Activated T-cell treated with anti-CD3 and anti-CD28 coated beads for 48 hours (primary cell): ENCODE results near the gene RAD51B.

Experiments
- DNase-seq: peaks from one replicate; pipeline ENCODE4 v3.0.0-alpha.2; 2020; ENCODE audit warnings: low read depth

The RAD51B gene

GRCh38 chr14:68391311-68392014 lies 571.9 kb downstream of the RAD51B start:
- DNase-seq = no peak

- DNase-seq = no peak
These were observed 573.0 kb downstream of the RAD51B start for GRCh38 chr14:68392393-68393141.

DNA sequence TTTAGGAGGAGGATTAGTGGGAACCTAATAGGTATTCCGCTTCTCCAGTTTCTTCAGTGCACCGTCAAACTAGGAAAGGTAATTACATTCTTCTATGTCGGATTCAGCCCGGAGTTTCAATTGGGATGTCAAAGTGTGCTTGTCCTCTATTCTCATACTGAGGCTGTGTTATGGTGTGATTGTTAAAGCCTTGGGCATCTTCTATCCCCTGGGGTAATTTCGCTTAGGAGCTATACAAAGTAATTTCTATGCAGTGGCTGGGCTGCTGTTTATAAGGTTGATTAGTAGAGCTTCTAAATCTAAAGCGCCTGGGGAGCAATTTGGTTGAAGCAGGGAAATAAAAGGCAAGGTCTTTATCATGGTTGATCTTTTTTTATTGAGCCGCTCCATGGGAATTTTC lies 573.7 kb downstream of the RAD51B start:
- no peak for DNase-seq

- no peak for DNase-seq
These were observed 574.7 kb downstream of the RAD51B start for GRCh38 chr14:68394118-68394763.

GRCh38 chr14:68394764-68395143 lies 575.2 kb downstream of the RAD51B start:
- no peak for DNase-seq

DNA sequence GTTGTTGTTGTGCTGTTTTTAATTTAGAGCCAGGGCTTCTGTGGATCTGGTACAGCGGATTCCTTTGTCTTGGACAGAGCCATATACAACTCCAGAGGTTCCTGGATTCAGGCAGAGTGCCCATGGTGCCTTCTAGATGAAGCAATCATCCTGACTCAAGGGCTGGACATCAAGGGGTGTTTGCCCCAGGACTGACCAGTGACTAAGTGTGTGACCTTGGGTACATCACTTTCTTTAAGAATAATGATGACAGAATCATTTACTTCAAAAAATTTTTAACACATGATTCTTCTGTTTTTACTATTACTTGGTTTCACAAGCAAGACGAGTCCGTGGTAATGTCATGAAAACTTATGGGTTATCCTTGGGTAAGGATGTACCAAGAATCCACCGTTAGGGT lies 576.0 kb downstream of the RAD51B start:
- DNase-seq = no peak

DNA sequence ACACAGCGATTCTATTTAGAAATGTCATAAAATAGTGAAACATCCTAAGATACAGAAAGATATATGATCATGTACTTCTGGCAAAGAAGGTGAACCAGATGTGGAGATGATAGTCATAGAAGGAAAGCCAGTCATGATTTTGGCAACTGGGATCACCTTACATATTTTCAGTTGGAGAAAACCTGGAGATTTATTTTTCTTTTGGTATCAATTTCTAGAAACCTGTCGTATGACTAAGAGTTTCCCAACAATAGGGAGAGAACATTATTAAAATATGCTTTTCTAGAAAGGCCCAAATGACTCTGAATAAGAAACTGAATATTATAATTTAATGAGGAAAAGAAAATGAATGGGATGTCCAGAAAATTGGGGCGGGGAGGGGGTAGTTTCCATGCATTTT lies 576.9 kb downstream of the RAD51B start:
- DNase-seq = no peak

DNA sequence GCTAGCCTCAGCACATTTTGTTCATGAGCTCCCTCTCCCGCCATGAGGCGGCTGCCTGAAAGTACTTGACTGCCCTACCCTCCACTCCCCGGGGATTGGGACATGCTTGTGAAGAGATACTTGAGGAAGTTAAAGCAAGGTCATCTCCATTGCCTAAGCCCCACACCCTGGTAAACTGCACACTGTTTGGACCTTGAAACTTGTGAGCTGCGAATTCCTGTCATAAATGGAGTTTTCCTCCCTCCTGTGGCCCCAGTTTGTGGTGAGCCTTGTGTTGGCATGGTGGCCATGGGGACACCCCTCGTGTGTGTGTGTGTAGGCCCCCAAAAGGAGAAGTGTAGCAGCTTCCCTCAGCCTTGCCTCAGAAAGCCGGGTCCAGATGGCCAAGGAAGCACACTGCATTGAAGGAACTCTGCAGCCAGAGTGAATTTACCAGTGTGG lies 577.8 kb downstream of the RAD51B start:
- no peak for DNase-seq

GRCh38 chr14:68397822-68398221 lies 578.2 kb downstream of the RAD51B start:
- DNase-seq = no peak

DNA sequence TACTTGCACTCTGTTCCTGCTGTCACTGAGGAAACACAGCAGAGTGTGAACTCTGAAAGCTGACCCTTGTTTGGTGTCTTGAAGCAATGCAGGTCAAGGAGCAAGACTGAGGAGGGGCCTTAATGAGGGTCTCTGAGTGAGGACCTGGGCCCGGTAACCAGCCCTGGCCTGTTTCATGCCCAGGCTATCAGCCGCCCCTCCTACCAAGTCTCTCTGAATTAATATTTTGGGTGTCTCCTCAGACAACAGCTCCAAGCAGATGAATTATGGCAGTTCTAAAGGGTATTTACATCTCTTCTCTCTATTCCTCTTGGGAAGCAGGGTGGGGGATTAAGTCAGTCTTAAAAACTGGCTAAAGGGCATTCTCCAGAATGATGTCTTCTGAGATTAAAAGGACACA lies 578.8 kb downstream of the RAD51B start:
- DNase-seq = no peak

GRCh38 chr14:68399971-68400370 lies 580.4 kb downstream of the RAD51B start:
- no peak for DNase-seq

DNA sequence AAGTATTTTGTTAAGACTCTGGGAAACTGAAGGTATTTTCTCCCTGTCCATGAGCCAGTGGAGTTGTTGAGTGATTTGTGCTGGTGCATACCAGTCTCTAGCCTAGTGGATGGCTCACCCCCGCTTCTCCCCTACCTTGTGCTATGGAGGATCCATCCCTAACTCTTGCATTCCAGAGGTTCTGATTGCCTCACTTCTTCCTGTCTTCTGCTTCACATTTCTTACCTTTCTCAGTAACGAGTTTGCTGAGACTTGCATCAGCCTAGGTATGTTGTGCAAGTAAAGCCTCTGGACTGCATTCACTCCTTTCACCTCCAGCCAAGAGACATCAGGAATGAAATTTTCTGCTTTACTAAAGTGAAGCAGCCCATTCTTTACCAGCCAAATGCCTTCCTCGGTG lies 581.7 kb downstream of the RAD51B start:
- DNase-seq = no peak

- DNase-seq = no peak
These were observed 582.3 kb downstream of the RAD51B start for GRCh38 chr14:68401855-68402254.

- DNase-seq = no peak
These were observed 583.0 kb downstream of the RAD51B start for GRCh38 chr14:68402525-68403101.

GRCh38 chr14:68403191-68404145 lies 583.9 kb downstream of the RAD51B start:
- DNase-seq = no peak

DNA sequence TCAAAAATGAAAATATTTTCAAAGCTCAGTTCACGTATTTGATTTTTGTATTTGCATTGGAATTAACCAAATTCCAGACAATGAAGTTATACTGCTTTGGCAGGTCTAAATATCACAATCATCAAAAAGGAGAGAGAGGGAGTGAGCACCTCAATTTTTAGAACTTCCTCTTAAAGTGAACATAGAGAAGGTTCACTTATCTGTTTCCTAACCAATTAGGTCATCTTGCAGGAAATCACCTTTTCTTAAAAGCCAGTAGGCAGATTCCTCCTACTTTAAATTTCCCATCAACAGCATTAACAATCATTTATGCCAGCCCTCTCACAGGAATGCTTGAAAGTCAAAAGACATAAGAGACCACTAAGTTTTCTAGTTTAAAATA lies 584.6 kb downstream of the RAD51B start:
- DNase-seq = no peak

DNA sequence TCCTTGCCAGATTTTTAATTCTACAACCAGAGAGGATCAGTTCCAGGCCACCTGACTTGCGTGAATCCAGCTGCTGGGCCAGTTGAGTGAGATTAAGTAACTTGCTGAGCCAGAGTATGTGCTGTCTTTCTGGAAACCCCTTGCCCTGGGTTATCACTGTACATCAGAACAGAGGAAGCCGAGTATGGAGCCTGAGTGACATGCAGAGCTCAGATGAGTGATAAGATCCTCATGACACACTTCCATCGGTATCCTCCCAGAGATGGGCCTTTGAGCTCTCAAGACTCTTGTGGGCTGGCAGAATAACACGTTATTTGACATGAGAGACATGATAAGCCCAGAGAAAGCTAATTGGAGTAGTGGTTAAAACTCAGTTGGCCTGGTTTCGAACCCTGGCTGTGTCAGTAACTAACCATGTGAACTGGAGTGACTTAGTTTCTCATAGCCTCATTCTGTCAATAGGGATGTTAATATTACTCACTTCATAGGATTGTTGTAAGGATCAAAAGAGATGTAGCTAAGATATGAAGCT lies 585.1 kb downstream of the RAD51B start:
- no peak for DNase-seq

GRCh38 chr14:68405961-68406360 lies 586.4 kb downstream of the RAD51B start:
- DNase-seq = no peak

GRCh38 chr14:68407285-68407684 lies 587.7 kb downstream of the RAD51B start:
- no peak for DNase-seq

- DNase-seq = no peak
These were observed 588.2 kb downstream of the RAD51B start for GRCh38 chr14:68407825-68408224.

- no peak for DNase-seq
These were observed 589.1 kb downstream of the RAD51B start for GRCh38 chr14:68408680-68409079.
